Measurements from ENCODE around the gene ARPC5L. TPM values are rescaled to one million over a fixed set of nuclear protein-coding genes. Genes with fewer than 3 reads are reported as not detected.

Gene ARPC5L
- total RNA-seq, 1 experiment from 2014 or later: 47.2 TPM

- TF ChIP-seq AR (CRISPR knock-in tag; IDR thresholded peaks at IDR 0.05): no peak
- peak; percentile 32; the same call in 1 of the 2 replicates for TF ChIP-seq FOXP4 (CRISPR knock-in tag; IDR thresholded peaks at IDR 0.05)
- TF ChIP-seq E2F5 (CRISPR knock-in tag; IDR thresholded peaks at IDR 0.05): peak; percentile 97
- TF ChIP-seq FOXP1 (CRISPR knock-in tag; IDR thresholded peaks at IDR 0.05; ENCODE audit: borderline replicate concordance): no peak; the same call in 1 of the 2 replicates
- TF ChIP-seq RELA (CRISPR knock-in tag; IDR thresholded peaks at IDR 0.05; ENCODE audit: borderline replicate concordance): peak; percentile 42; the same call in 1 of the 2 replicates
- no peak for TF ChIP-seq CTCF (IDR thresholded peaks at IDR 0.05)
- no peak for TF ChIP-seq PREB (CRISPR knock-in tag; IDR thresholded peaks at IDR 0.05; ENCODE audit: borderline replicate concordance)
- TF ChIP-seq EMX1 (CRISPR knock-in tag; IDR thresholded peaks at IDR 0.05): no peak
- TF ChIP-seq JUN (CRISPR knock-in tag; IDR thresholded peaks at IDR 0.05): peak; percentile 28; the same call in 1 of the 2 replicates
- peak; percentile 23; the same call in 1 of the 2 replicates for TF ChIP-seq ZBTB43 (CRISPR knock-in tag; IDR thresholded peaks at IDR 0.05)
- peak; percentile 86 for TF ChIP-seq MAX (CRISPR knock-in tag; IDR thresholded peaks at IDR 0.05)
- no peak for TF ChIP-seq OVOL2 (CRISPR knock-in tag; IDR thresholded peaks at IDR 0.05; ENCODE audit: borderline replicate concordance)
- no peak for TF ChIP-seq ZNF416 (CRISPR knock-in tag; IDR thresholded peaks at IDR 0.05)
- TF ChIP-seq NR3C1 (CRISPR knock-in tag; conservative IDR thresholded peaks at IDR 0.05; ENCODE audit: low read depth): 0 out of 2 replicates have a peak, but pooled peaks have one; percentile 26
- peak; percentile 53; the same call in 1 of the 2 replicates for TF ChIP-seq FOXK1 (CRISPR knock-in tag; IDR thresholded peaks at IDR 0.05)
- TF ChIP-seq CBFB (CRISPR knock-in tag; IDR thresholded peaks at IDR 0.05; ENCODE audit: low read depth): no peak
- no peak for TF ChIP-seq HMGA2 (CRISPR knock-in tag; IDR thresholded peaks at IDR 0.05)
- no peak for TF ChIP-seq ATF2 (CRISPR knock-in tag; IDR thresholded peaks at IDR 0.05; ENCODE audit: borderline replicate concordance, low read depth)
- TF ChIP-seq ZSCAN18 (CRISPR knock-in tag; IDR thresholded peaks at IDR 0.05): no peak
- no peak for TF ChIP-seq MLX (CRISPR knock-in tag; IDR thresholded peaks at IDR 0.05)
- TF ChIP-seq CREB1 (CRISPR knock-in tag; IDR thresholded peaks at IDR 0.05): no peak
These were observed 6.9 kb downstream of the ARPC5L start (continued) for GRCh38 chr9:124868511-124869465.
